GM18507 (cell line): ENCODE results near the gene BAZ2A.
A peak's percentile ranks its signal among the peaks of the same experiment; 100 is the strongest.
"Not testable (repeated sequence)": the region's sequence is repeated elsewhere in the genome, so short reads cannot be mapped to it uniquely, and the experiment has no call there.

Experiments used
- DNase-seq: peaks from one replicate; pipeline ENCODE4 v3.0.0; 2011; ENCODE audit warnings: low read depth; ENCODE audit not compliant: insufficient read length; ENCODE audit errors: extremely low spot score
- FAIRE-seq: peaks from 2 replicates; lab custom pipeline; 2011; peaks lifted over from hg19 to GRCh38; lab: Jason Lieb, UNC

The BAZ2A gene

GRCh38 chr12:56602239-56602638 is 27.9 kb downstream of the BAZ2A start:
- DNase-seq (no peak), FAIRE-seq (no peak)

DNA sequence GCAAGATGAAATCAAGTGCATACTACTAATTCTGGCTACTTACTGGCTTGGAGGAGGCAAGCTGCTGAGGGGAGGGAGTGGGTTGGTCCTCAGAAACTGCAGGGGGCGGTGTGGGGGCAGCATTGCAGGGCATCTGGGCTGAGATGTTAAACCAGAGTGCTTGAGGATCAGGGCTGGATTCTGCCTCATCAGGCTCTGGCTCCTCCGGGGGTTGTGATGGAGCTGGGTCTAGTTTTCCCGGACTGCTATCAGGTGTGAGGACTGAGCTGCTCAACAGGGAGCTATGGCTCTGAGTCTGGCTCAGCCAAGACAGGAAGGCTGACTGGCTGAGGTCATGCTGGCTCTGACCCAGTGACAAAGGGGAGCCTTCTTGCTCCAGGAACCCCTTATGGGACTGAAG is 28.6 kb downstream of the BAZ2A start:
- FAIRE-seq (no peak), DNase-seq (no peak)

DNA sequence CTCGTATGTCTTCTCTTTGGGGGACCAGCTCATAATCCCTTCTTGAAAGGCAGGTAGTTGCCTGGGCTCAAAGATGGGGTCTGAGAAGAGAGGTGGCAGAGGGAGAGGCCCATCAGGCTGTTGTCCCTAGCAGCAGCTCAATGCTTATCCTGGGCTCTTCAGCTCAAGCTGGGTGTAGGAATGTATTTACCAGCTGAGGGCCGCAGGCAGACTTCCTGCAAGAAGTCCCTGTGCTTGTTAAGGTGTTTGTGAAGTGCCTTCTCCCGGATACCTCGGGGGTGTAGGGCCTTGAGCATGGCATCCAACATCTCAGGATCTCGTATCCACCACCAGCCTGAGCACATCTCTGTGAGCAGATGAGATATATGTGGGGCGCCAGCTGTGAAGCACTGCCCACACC is 29.4 kb downstream of the BAZ2A start:
- no peak for DNase-seq
- no peak for FAIRE-seq

DNA sequence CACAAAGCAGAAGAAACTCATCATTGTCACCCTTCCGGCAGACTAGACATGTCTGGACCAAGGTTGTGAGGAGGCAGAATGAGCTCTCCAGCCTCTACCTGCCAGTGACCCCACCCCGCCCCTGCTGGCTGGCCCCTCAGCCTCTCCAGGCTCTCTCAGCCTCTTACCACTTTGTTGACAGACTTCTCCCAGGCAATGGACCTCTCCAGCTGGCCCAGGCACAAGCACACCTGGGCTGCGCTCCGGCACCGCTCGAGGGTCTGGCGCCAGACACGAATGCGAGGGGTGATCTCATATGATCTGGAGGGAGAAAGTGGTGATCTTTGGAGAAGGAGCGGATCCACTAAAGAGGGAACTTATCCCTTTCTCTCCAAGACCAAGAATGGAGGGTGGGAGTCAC is 30.3 kb downstream of the BAZ2A start:
- FAIRE-seq, result no peak
- DNase-seq, result no peak

DNA sequence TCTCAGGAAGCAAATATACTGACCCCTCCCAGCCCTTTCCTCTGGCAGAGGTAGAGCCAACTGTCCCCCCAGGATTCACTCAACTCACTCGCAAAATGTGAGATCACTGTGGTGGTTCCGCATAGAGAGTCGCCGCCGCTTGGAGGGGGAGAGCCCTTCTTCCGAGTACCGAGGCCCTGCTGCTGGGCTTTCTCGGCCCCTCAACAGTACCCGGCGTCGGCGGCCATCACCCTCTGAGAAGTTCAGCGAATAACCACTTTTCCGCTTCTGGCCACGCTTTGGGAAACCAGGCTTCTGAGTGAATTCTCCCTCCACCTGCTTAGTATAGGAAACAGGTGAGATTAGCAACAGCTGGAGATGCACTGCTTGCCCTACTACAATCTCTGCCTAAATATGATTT is 31.1 kb downstream of the BAZ2A start:
- DNase-seq, result no peak

DNA sequence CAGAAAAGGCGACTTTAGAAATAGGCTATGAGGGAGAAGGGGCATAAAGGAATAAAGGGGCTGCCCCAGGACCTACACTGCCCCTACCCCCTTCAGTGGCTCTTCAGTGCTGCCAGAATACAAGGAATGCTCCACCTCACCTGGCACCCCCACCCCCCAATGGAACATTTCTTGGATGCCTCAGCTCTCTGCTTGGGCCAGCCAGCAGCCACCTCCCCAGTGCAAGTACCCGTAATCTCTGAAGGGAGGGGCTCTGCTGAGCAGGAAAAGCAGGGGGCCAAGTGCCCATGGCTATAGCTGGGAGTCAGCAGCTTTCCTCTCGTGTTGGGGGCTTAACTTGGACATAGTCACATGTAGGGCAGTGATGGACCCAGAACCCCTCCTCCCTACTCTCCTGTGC is 33.3 kb downstream of the BAZ2A start:
- no peak for DNase-seq

More for the DNA sequence above, 31.1 kb downstream of the BAZ2A start:
- FAIRE-seq, result no peak

DNA sequence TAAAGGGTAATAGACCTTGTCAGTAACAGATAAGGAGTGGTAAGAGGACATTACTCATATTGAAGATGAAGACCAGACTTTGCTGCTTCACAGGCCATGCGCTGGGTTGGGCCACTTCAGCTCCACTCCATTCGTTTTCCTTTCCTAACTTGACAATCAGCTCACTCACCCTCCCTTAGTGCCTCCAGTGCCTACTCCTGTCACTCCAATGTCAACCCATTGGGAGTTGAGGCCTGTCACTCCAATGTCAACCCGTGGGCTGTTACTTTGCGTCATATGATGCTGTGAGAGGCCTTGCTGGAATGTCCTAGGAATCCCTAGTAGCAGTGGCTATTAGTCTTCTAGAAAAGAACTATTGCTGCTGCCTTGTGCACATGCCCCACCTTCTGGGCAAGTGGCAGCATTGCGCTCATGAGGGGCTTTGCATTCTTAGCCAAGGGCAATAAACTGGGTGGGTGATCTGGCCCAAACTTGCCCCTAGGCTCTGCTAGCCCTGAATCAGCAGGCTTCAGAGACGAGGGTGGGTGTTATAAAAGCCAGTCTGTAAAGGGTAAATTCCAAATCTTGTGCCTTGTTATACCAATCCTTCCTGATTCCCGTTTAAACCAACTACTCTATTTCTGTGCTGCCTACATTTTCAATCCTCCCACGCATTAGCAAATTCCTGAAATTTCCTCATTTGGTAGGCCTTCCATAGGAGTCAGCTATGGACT is 36.1 kb downstream of the BAZ2A start:
- peak; percentile 71 for FAIRE-seq
- DNase-seq, result peak; percentile 35

More for the DNA sequence above, 33.3 kb downstream of the BAZ2A start:
- FAIRE-seq, result no peak

DNA sequence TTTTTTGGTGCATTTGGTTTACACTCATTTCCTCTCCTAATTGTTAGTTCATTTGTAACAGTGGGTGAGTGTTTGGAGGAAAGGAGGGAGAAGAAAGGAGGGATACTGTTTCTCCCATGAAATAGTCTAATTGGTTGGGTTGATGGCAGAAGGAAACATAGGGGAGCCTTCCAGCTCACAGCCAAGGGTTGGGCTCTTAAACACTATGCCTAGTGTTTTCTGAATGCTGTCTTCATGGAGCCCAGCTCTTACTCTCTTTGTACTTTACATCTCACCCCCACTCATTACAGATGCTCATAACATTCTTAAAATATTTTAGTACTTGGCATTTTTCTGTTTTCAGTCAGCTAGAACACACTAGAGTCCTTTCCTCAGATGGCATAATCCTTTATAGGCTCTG is 38.2 kb downstream of the BAZ2A start:
- FAIRE-seq (no peak), DNase-seq (no peak)

DNA sequence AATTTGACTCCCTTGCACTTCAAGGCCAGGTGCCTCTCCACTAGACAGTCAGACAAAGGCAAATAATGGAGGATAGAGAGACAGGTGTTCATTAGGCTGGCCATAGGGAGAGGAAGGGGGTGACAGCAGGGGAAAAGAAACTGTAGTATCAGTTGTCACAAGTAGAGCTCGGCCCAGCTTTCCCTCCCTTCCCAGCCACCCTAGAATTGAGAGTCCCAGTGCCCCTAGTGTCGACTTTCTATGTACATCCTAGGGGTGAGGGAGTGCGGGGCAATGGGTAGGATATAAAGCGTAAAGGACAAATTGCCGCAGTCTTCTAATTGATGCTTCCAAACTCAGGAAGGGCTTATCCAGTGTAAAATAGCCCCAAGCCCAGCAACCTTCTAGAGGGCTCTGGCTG is 39.0 kb downstream of the BAZ2A start:
- FAIRE-seq (no peak), DNase-seq (no peak)

GRCh38 chr12:56590237-56590830 is 39.8 kb downstream of the BAZ2A start:
- FAIRE-seq (peak; percentile 56), DNase-seq (no peak)

GRCh38 chr12:56589783-56590182 is 40.3 kb downstream of the BAZ2A start:
- FAIRE-seq (no peak), DNase-seq (no peak)

DNA sequence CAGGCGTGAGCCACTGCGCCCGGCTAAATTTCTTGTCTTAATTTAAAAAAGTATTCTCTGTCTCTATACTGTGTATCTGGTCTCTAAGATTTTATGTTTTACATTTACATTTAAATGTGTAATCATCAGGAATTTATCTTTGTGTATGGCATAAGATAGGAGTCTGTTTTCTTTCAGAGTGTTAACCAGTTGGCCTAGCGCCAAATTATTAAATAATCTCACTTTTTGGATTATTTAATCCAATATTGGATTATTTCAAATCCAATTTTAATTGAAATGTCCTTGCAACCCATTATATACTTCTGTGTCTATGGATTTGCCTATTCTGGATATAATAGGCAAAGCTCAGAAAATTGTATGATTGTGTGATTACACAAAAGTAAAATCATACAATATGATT is 45.0 kb downstream of the BAZ2A start:
- DNase-seq (no peak), FAIRE-seq (no peak)

DNA sequence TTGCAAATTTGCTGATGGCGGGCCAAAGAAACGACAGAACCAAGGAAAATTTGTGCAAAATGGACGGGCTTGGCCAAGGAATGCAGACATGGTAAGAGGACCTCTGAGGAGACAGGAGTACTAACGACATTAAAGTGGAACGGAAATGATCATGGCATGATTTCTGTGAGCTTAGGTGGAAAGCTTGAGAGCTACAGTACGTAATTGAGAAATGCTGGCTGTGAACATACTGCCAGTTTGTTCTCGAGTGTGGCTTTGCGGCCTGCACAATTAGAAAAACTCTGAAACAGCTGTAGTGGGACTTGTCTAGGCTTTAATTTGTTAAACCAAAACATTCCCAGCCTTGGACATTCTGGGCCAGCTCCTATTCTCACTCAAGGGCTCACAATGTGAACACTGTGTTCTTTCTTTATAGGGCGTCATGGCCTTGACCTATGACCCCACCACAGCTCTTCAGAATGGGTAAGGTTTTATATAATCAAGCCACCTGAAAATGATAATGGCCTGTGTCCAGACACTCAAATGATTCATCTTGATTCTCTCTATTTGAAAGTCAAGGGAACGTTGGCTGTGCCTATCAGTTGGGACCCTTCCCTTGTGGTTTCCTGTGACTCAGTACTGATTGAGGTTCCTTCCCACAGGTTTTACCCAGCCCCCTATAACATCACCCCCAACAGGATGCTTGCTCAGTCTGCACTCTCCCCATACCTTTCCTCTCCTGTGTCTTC is 48.5 kb downstream of the BAZ2A start:
- FAIRE-seq (no peak), DNase-seq (no peak)

DNA sequence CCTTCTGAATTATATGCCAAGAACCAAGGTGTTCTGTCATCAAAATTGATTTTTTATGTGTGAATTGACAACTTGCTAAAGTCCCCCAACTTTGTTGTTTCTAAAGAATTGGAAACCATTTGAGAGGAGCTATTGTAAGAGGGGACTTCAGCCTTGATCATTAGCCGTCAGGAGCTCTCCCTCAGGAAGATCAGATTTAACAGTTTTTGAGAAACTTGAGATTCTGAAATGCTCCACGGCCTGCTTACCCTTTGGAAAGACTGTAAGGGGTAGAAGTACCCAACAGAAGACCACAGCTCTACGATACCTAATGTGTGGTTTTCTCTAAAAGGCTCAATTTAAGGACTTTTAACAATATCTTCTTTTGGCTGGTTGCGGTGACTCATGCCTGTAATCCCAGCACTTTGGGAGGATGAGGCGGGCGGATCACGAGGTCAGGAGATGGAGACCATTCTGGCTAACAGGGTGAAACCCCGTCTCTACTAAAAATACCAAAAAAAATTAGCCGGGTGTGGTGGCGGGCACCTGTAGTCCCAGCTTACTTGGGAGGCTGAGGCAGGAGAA is 51.1 kb downstream of the BAZ2A start:
- FAIRE-seq, result no peak
- DNase-seq, result no peak

GRCh38 chr12:56577248-56577647 is 52.9 kb downstream of the BAZ2A start:
- not testable (repeated sequence) for DNase-seq, FAIRE-seq

DNA sequence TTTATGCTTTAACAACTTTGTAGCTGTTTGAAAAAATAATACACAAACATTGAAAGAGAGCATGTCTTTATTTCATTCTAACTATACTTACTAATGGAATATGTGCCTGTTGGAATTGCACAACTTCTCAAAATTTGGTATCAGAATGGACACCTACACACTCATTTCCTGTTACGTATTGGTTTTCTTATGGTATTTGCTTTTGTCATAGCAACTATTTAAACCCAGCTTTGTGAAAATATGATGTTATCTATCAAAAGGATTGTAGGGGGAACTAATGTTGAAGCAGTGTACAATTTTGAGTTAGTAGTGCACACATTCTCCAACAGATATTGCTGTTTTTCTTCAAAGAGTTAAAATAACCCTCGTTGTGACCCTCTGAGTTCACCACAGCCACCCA is 55.9 kb downstream of the BAZ2A start:
- DNase-seq, result no peak
- no peak for FAIRE-seq

GRCh38 chr12:56572288-56572687 is 57.8 kb downstream of the BAZ2A start:
- DNase-seq (no peak), FAIRE-seq (no peak)

- no peak for DNase-seq
- no peak for FAIRE-seq
Measured at GRCh38 chr12:56571121-56571520, 59.0 kb downstream of the BAZ2A start.

DNA sequence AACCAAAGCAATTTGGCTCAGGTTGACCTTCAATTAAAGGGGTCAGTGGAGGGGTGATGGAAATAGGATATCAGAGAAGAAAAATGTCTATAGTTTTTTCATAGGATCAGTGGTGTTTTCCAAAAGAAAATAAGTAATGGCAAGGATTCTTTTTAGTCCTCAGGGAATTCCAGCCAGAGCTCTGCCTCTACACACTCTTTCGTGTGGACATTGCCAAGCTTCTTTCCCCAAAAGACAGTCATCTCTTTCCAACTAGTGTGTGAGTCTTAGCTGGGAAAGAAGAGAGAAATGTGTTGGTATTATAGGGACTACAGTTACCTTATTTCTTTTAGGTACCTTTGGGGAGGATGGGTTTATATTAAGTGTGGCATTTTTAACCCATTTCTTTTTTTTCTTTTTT is 62.0 kb downstream of the BAZ2A start:
- DNase-seq (no peak), FAIRE-seq (no peak)

DNA sequence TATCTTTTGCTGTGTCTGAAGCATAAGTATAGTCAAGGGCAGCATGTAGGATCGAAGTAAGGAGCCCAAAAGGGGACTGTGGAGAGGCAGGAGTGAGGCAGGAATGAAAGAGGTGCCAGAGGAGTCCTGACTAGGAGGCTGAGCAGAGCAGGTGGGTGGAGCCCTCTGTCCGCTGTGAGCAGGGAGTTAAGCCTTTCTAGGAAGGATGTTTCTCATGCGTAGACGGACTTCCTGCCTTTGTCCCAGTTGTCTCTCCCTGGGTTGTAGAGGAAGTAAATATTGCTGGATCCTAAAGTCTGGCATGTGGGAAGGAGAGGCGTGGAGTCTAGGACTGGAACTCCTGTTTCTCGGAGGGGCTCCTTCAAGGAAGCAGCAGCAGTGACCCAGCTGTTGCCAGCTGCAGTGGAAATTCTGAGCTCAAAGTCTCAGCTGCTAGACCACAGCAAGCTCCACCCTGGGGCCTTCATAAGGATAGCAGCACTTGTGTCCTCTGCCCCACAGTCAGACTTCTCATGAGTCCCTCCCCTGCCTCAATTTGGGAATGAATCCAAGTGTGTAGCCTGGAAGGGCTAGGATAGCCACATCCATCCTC is 64.5 kb downstream of the BAZ2A start:
- FAIRE-seq, result peak; percentile 70
- no peak for DNase-seq
